OCI-LY1 (cell line): ENCODE results near the gene PIK3C2G.

Source experiments
- H2AFZ ChIP-seq: fragments of 200-600 bp; sonication (generic), shearing (Covaris generic); 2 replicates; pipeline ENCODE4 v1.6.0; 2014; ENCODE audit warnings: antibody characterized with exemption, mild to moderate bottlenecking, low read length
- H3F3A ChIP-seq: fragments of 200-600 bp; sonication (generic), shearing (Covaris generic); 2 replicates; pipeline ENCODE4 v1.6.0; 2014; ENCODE audit warnings: mild to moderate bottlenecking, antibody characterized with exemption, low read length, moderate library complexity; ENCODE audit not compliant: insufficient read depth
- H3K27ac ChIP-seq: fragments of 200-600 bp; sonication (generic); 2 replicates; pipeline ENCODE4 v1.5.1; 2014; ENCODE audit warnings: low read length, mixed run types, mild to moderate bottlenecking, low read depth; ENCODE audit not compliant: poor library complexity, severe bottlenecking
- H3K27me3 ChIP-seq: fragments of 200-600 bp; sonication (generic); 2 replicates; pipeline ENCODE4 v1.6.0; 2014; ENCODE audit warnings: antibody characterized with exemption, mild to moderate bottlenecking, low read length, moderate library complexity; ENCODE audit not compliant: insufficient read depth
- H3K36me3 ChIP-seq: fragments of 200-600 bp; sonication (generic); 2 replicates; pipeline ENCODE4 v1.6.1; 2014; ENCODE audit warnings: mild to moderate bottlenecking, antibody characterized with exemption, low read length, moderate library complexity, mixed read lengths; ENCODE audit not compliant: insufficient read depth
- H3K4me1 ChIP-seq: fragments of 200-600 bp; sonication (generic); 2 replicates; pipeline ENCODE4 v1.5.1; 2014; ENCODE audit warnings: mild to moderate bottlenecking, low read length, moderate library complexity; ENCODE audit not compliant: insufficient read depth, severe bottlenecking
- H3K4me2 ChIP-seq: fragments of 200-600 bp; sonication (generic), shearing (Covaris generic); 2 replicates; pipeline ENCODE4 v1.6.1; 2014; ENCODE audit warnings: low read length
- H3K4me3 ChIP-seq: fragments of 200-600 bp; sonication (generic); 2 replicates; pipeline ENCODE4 v1.5.1; 2014; ENCODE audit warnings: low read length, low read depth, mild to moderate bottlenecking, mixed read lengths; ENCODE audit not compliant: poor library complexity, severe bottlenecking
- H3K79me2 ChIP-seq: fragments of 200-600 bp; shearing (Covaris generic); 2 replicates; pipeline ENCODE4 v1.6.1; 2016; ENCODE audit warnings: mixed run types, low read length, mixed read lengths; ENCODE audit not compliant: insufficient read depth
- H3K9ac ChIP-seq: fragments of 200-600 bp; sonication (generic), shearing (Covaris generic); 2 replicates; pipeline ENCODE4 v1.6.1; 2014; ENCODE audit warnings: mild to moderate bottlenecking, low read length, mixed read lengths
- H3K9me2 ChIP-seq: fragments of 200-600 bp; sonication (generic), shearing (Covaris generic); 2 replicates; pipeline ENCODE4 v1.6.1; 2014; ENCODE audit warnings: low read depth, mild to moderate bottlenecking, low read length, mixed read lengths
- H3K9me3 ChIP-seq: fragments of 200-600 bp; shearing (Covaris generic); 2 replicates; pipeline ENCODE4 v1.6.1; 2014; ENCODE audit warnings: low read length, mixed read lengths
- H4K20me1 ChIP-seq: fragments of 200-600 bp; sonication (generic), shearing (Covaris generic); 2 replicates; pipeline ENCODE4 v1.6.0; 2016; ENCODE audit warnings: mild to moderate bottlenecking, low read length; ENCODE audit not compliant: insufficient read depth
- CTCF ChIP-seq: fragments of 200-600 bp; sonication (generic), shearing (Covaris generic); IDR thresholded peaks from 2 replicates; pipeline ENCODE4 v1.5.1; 2017; ENCODE audit warnings: mild to moderate bottlenecking, antibody characterized with exemption, low read length, moderate library complexity, mixed read lengths
- EZH2 ChIP-seq: fragments of 200-600 bp; sonication (generic), shearing (Covaris generic); IDR thresholded peaks from 2 replicates; pipeline ENCODE4 v1.8.0; 2017; ENCODE audit warnings: borderline replicate concordance, mixed run types, mild to moderate bottlenecking, antibody characterized with exemption, low read length, moderate library complexity, mixed read lengths

Gene PIK3C2G

GRCh38 chr12:18658829-18659228, 397.5 kb downstream of the PIK3C2G start:
- no peaks in the 10 kb centered on the region for H3K79me2 ChIP-seq
- no peak overlapping the region for H3K9ac ChIP-seq
- no peak overlapping the region for H3K27ac ChIP-seq
- no peaks in the 10 kb centered on the region for H3K4me1 ChIP-seq
- no peak overlapping the region for H3K4me2 ChIP-seq
- TF ChIP-seq EZH2 (no peak), CTCF (no peak)
- H3K4me3 ChIP-seq = no peak overlapping the region
- H2AFZ ChIP-seq = no peak overlapping the region
- H3F3A ChIP-seq = no peaks in the 10 kb centered on the region
- H3K9me3 ChIP-seq = no peaks in the 10 kb centered on the region
- no peaks in the 10 kb centered on the region for H3K27me3 ChIP-seq
- H4K20me1 ChIP-seq = no peaks in the 10 kb centered on the region
- no peaks in the 10 kb centered on the region for H3K9me2 ChIP-seq
- no peaks in the 10 kb centered on the region for H3K36me3 ChIP-seq

- H3K27ac ChIP-seq = no peak overlapping the region
- H3K9ac ChIP-seq = no peak overlapping the region
- H3K4me3 ChIP-seq = no peak overlapping the region
- no peak overlapping the region for H2AFZ ChIP-seq
- H3K79me2 ChIP-seq = no peaks in the 10 kb centered on the region
- H3K27me3 ChIP-seq = no peaks in the 10 kb centered on the region
- no peaks in the 10 kb centered on the region for H3K9me3 ChIP-seq
- no peak overlapping the region for H3K4me2 ChIP-seq
- no peaks in the 10 kb centered on the region for H3K36me3 ChIP-seq
- H3F3A ChIP-seq = no peaks in the 10 kb centered on the region
- no peaks in the 10 kb centered on the region for H3K4me1 ChIP-seq
- no peaks in the 10 kb centered on the region for H4K20me1 ChIP-seq
- no peaks in the 10 kb centered on the region for H3K9me2 ChIP-seq
- TF ChIP-seq CTCF = no peak
- TF ChIP-seq EZH2 = no peak
Observed at GRCh38 chr12:18676141-18676540, 414.8 kb downstream of the PIK3C2G start.

- no peak overlapping the region for H2AFZ ChIP-seq
- no peak overlapping the region for H3K4me2 ChIP-seq
Observed at GRCh38 chr12:18676996-18677588, 415.8 kb downstream of the PIK3C2G start.

More at GRCh38 chr12:18676996-18677588, 415.8 kb downstream of the PIK3C2G start:
- Histone ChIP-seq H3K27me3 (no peaks in the 10 kb centered on the region), H3K9me3 (no peaks in the 10 kb centered on the region), H3K36me3 (no peaks in the 10 kb centered on the region), H3F3A (no peaks in the 10 kb centered on the region), H3K4me1 (no peaks in the 10 kb centered on the region), H3K79me2 (no peaks in the 10 kb centered on the region), H3K9ac (no peak overlapping the region), H3K4me3 (no peak overlapping the region), H4K20me1 (no peaks in the 10 kb centered on the region), H3K27ac (no peak overlapping the region), H3K9me2 (no peaks in the 10 kb centered on the region)
- TF ChIP-seq CTCF (no peak), EZH2 (no peak)
